ENCODE data around the gene VPS13D.

Gene VPS13D

GRCh38 chr1:12335815-12336214 lies 106.0 kb downstream of the VPS13D start:
- TF ChIP-seq, protein P1, sequence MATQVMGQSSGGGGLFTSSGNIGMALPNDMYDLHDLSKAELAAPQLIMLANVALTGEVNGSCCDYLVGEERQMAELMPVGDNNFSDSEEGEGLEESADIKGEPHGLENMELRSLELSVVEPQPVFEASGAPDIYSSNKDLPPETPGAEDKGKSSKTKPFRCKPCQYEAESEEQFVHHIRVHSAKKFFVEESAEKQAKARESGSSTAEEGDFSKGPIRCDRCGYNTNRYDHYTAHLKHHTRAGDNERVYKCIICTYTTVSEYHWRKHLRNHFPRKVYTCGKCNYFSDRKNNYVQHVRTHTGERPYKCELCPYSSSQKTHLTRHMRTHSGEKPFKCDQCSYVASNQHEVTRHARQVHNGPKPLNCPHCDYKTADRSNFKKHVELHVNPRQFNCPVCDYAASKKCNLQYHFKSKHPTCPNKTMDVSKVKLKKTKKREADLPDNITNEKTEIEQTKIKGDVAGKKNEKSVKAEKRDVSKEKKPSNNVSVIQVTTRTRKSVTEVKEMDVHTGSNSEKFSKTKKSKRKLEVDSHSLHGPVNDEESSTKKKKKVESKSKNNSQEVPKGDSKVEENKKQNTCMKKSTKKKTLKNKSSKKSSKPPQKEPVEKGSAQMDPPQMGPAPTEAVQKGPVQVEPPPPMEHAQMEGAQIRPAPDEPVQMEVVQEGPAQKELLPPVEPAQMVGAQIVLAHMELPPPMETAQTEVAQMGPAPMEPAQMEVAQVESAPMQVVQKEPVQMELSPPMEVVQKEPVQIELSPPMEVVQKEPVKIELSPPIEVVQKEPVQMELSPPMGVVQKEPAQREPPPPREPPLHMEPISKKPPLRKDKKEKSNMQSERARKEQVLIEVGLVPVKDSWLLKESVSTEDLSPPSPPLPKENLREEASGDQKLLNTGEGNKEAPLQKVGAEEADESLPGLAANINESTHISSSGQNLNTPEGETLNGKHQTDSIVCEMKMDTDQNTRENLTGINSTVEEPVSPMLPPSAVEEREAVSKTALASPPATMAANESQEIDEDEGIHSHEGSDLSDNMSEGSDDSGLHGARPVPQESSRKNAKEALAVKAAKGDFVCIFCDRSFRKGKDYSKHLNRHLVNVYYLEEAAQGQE (IDR thresholded peaks at IDR 0.05; ENCODE audit: low read depth) = no peak
- TF ChIP-seq EP300 (IDR thresholded peaks at IDR 0.05; ENCODE audit: borderline replicate concordance) = no peak
- TF ChIP-seq TAF1 (IDR thresholded peaks at IDR 0.05; ENCODE audit: low read depth) = no peak
- no peak for TF ChIP-seq CREB1 (IDR thresholded peaks at IDR 0.05; ENCODE audit: low read depth)
- no peak for TF ChIP-seq ZBTB7A (IDR thresholded peaks at IDR 0.05; ENCODE audit: low read depth)
- no peak for TF ChIP-seq RAD21 (IDR thresholded peaks at IDR 0.05; ENCODE audit: low read depth)
- TF ChIP-seq EGR1 (IDR thresholded peaks at IDR 0.05) = no peak
- no peak for TF ChIP-seq FOXM1 (IDR thresholded peaks at IDR 0.05; ENCODE audit: borderline replicate concordance, low read depth)
- no peak for TF ChIP-seq CEBPB (IDR thresholded peaks at IDR 0.05)
- TF ChIP-seq, protein P2, sequence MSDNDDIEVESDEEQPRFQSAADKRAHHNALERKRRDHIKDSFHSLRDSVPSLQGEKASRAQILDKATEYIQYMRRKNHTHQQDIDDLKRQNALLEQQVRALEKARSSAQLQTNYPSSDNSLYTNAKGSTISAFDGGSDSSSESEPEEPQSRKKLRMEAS (IDR thresholded peaks at IDR 0.05) = no peak
- TF ChIP-seq YY1 (IDR thresholded peaks at IDR 0.05; ENCODE audit: low read depth) = no peak
- no peak for TF ChIP-seq NFIC (IDR thresholded peaks at IDR 0.05)
- TF ChIP-seq TEAD4 (IDR thresholded peaks at IDR 0.05) = no peak
- TF ChIP-seq TCF12 (IDR thresholded peaks at IDR 0.05; ENCODE audit: low read depth) = no peak
- TF ChIP-seq USF1 (IDR thresholded peaks at IDR 0.05) = no peak

DNA sequence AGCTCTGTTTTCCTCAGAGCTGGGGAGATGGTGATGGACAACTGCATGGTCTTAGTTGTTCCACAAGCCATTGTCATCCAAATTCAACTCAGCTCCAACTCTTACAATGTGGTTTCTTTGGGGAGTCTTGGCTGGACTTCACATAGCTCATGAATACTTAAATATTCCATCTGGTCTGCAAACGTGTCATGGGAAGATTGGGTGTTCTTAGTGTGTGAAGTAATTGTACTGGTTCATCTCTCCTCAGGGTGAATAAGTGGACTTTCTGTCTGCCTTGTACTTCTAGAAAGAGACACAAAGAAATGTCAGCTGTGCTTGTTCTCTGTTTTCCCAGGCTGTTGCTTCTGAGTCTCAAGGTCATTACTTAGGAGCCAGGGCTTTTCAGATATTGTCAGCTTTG lies 106.6 kb downstream of the VPS13D start:
- TF ChIP-seq TEAD4 (IDR thresholded peaks at IDR 0.05) (no peak), NFIC (IDR thresholded peaks at IDR 0.05) (no peak), RAD21 (IDR thresholded peaks at IDR 0.05; ENCODE audit: low read depth) (no peak), TCF12 (IDR thresholded peaks at IDR 0.05; ENCODE audit: low read depth) (no peak), CEBPB (IDR thresholded peaks at IDR 0.05) (no peak), EP300 (IDR thresholded peaks at IDR 0.05; ENCODE audit: borderline replicate concordance) (no peak), FOXM1 (IDR thresholded peaks at IDR 0.05; ENCODE audit: borderline replicate concordance, low read depth) (no peak), ZBTB7A (IDR thresholded peaks at IDR 0.05; ENCODE audit: low read depth) (no peak), EGR1 (IDR thresholded peaks at IDR 0.05) (no peak), TAF1 (IDR thresholded peaks at IDR 0.05; ENCODE audit: low read depth) (no peak), YY1 (IDR thresholded peaks at IDR 0.05; ENCODE audit: low read depth) (no peak), USF1 (IDR thresholded peaks at IDR 0.05) (no peak), CREB1 (IDR thresholded peaks at IDR 0.05; ENCODE audit: low read depth) (no peak)
- TF ChIP-seq, protein P1 (IDR thresholded peaks at IDR 0.05; ENCODE audit: low read depth) = no peak
- TF ChIP-seq, protein P2 (IDR thresholded peaks at IDR 0.05) = no peak

- TF ChIP-seq RAD21 (IDR thresholded peaks at IDR 0.05; ENCODE audit: low read depth) (no peak), USF1 (IDR thresholded peaks at IDR 0.05) (no peak), NFIC (IDR thresholded peaks at IDR 0.05) (no peak), TCF12 (IDR thresholded peaks at IDR 0.05; ENCODE audit: low read depth) (no peak), EGR1 (IDR thresholded peaks at IDR 0.05) (no peak), ZBTB7A (IDR thresholded peaks at IDR 0.05; ENCODE audit: low read depth) (no peak), YY1 (IDR thresholded peaks at IDR 0.05; ENCODE audit: low read depth) (no peak), CEBPB (IDR thresholded peaks at IDR 0.05) (no peak), TEAD4 (IDR thresholded peaks at IDR 0.05) (no peak), FOXM1 (IDR thresholded peaks at IDR 0.05; ENCODE audit: borderline replicate concordance, low read depth) (no peak), TAF1 (IDR thresholded peaks at IDR 0.05; ENCODE audit: low read depth) (no peak), CREB1 (IDR thresholded peaks at IDR 0.05; ENCODE audit: low read depth) (no peak), EP300 (IDR thresholded peaks at IDR 0.05; ENCODE audit: borderline replicate concordance) (no peak)
- TF ChIP-seq, protein P2 (IDR thresholded peaks at IDR 0.05) = no peak
- TF ChIP-seq, protein P1 (IDR thresholded peaks at IDR 0.05; ENCODE audit: low read depth) = no peak
Observed at GRCh38 chr1:12338017-12338416, 108.2 kb downstream of the VPS13D start.
